GM21423 (cell line): ENCODE data around the gene POLG.

Experiments
- ATAC-seq: cut with Tn5 transposase; IDR thresholded peaks from one replicate; pipeline ENCODE4 v1.9.1; 2021; ENCODE audit warnings: mild to moderate bottlenecking, moderate library complexity; ENCODE audit not compliant: unreplicated experiment

The POLG gene

DNA sequence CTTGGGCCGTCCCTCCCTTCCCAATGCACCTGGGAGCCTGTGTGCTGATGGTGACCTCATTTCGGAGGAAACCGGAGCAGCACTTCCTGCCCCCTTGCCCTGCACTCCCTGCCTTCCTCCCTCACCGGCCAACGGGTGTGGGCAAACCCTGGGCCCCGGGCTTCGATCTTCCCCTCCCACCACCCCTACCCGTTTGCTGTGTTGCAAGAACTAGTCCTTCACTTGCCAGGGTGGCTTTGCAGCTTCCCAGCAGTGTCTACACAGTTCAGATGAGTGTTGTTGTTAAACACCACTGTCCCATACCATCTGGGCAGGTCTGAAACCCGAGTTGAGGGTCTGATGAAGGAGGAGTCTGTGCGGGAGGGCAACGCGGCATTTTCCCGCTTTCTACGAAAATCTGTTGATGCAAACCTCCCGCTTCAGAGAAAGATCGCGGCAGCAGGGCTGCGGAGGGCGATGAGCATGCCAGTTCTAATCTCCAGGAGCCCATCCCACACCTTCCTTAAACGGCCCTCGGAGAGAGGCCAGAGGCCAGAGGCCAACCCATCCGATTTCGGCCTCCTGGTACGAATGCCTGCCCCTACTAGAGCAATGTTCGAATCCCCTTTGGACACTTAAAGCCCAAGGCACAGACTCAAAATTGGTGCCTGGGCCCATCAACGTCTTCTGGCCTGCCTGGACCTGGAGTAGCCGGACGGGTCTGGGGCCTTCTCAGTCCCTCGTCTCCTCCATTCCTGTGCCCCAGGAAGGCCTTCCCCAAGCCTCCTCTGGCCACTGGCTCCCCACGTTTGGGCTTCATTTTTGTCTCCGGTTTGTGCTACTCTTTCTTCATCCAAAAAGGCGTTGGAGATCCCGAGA, 35.7 kb upstream of the POLG start:
- no peak for ATAC-seq

GRCh38 chr15:89369341-89369947, 34.8 kb upstream of the POLG start:
- no peak for ATAC-seq

DNA sequence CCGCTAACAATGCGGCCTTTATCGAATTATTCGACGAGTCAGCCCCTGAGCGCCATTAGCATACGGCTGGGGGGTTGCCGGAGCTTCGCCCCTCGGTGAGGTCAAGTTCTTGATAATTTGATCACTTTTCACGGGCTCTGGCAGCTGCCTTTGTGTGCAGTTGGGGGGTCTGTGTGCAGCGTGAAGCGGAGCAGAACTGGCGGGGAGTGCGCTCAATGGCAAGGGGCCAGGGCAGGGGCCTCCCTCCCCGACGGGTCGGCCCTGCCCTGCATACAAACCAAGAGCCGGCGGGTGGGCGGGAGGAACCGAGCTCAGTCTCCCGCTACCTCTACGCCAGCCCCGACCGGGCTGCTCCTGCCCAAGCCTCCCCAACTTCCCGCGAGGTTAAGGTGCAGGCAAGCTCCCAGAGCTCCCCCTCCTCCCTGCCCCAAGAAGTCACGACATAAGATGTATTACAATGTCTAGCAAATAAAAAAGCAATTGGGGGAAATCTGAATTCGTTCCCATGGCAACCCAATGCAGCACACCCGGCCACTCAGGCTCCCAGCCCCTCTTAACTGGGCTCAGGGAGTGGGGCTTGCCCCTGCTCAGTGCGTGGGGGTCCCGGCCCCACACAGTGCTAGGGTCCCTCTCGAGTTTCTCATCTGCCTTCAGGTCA, 34.1 kb upstream of the POLG start:
- ATAC-seq: no peak

- no peak for ATAC-seq
These were observed 33.1 kb upstream of the POLG start for GRCh38 chr15:89367485-89368451.

DNA sequence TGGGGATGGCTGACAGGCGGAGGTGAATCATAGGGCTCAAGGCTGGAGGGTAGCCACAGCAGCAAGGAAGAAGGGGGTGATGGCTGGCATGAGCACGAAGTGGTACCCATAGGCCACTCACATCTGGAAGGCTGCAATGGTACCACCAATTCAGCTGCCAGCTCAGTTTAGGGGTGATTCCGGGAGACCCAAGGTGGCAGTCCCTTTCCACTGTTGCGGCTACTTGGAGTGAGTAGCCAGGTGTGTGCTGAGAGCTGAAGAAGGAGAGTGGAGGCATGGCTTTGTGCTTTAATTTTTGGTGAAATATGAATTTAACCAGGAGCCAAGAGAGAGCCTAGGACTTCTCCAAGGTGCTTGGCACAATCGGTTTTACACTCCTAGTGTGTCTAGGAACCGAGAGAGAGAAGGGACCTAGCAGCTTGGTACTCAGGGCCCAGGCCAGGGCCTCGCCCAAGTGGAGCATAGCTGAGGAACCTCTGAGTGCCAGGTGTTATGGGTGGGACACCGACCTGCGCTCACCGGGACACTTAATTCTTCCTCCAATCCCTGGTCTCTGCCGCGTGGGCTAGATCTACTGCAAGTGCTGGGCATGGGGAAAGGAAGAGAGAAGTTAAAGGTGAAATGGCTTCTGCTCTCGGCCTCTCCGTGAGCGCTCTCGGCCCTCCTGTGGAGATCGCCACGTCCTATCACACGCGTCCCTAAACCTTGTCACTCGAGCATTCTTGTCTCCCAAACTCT, 32.2 kb upstream of the POLG start:
- ATAC-seq: no peak

GRCh38 chr15:89365462-89366065, 30.9 kb upstream of the POLG start:
- no peak for ATAC-seq

- ATAC-seq: no peak
These were observed 30.3 kb upstream of the POLG start for GRCh38 chr15:89364741-89365450.

GRCh38 chr15:89364341-89364740, 29.7 kb upstream of the POLG start:
- ATAC-seq: no peak

- ATAC-seq: no peak
These were observed 29.1 kb upstream of the POLG start for GRCh38 chr15:89363770-89364169.

GRCh38 chr15:89363133-89363532, 28.5 kb upstream of the POLG start:
- ATAC-seq: no peak

- no peak for ATAC-seq
These were observed 27.8 kb upstream of the POLG start for GRCh38 chr15:89362203-89363101.

DNA sequence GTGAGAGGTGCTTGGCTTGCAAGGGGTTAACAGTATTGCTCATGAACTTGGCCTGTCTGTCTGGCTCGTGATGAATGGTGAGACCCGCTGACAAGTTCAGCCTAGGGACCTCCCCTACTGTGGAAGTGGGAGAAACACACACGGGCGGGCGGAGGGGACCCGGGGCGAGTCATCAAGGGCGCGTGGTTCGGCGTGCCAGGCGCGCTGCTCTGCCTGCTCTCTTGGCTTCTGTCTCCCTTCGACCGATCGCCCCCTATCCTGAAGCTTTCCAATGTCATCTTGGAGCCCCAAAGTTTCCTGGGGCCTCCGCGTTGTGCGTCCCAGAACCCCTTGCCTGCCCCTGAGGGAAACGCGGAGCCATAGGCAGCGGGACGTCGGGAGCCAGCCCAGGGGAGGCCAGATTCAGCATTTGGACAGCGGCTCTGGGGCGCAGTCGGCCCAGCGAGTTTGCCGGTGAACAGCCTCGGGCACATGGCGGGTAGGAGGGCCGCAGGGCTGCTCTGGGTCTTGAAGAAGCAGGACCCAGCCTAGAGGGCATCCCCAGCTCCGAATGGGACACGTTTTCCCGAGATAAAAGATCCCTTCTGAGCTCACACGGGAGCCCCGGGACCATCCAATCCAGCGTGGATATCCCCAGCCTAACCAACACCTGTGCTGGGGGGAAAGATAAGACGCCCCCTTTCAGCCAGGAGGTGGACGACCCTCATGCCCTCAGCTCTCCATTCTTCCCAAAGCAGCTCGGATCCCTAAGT, 27.0 kb upstream of the POLG start:
- ATAC-seq: no peak

- no peak for ATAC-seq
These were observed 25.8 kb upstream of the POLG start for GRCh38 chr15:89360294-89360971.

GRCh38 chr15:89359471-89360293, 25.1 kb upstream of the POLG start:
- no peak for ATAC-seq

GRCh38 chr15:89358755-89359439, 24.3 kb upstream of the POLG start:
- peak; percentile 89 for ATAC-seq

GRCh38 chr15:89358435-89358754, 23.8 kb upstream of the POLG start:
- ATAC-seq: peak; percentile 7
